ENCODE data around the gene SCNN1B. TPM values are rescaled to one million over a fixed set of nuclear protein-coding genes. Genes with fewer than 3 reads are reported as not detected.

The SCNN1B gene
- total and polyA plus RNA-seq, 2 of the 13 experiments (the other 11 are each of a cell fraction or from before 2014, with no cell fraction given), result not detected

DNA sequence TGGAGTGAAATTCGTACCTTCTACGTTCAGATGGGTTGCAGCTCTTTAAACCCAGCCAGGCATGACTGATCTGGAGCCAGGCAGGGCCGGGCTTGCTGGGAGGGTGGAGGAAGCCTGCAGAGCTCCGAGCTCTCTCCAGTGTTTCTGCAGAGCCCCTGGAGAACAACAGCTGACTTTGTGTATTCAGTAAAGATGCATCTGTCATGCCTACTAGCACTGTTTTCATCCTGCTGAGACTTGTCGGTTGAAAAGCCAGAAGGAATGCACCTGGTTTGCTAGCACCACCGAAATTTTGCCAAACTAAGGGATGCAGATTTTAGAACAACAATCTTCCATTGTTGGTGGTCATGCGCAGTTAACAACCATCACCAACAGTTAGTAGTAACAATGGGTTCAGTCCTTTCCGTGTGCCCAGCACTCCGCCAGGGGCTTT is 22.4 kb upstream of the SCNN1B start:
- H3K4me3 ChIP-seq (replicated peaks in 1 of 3; ENCODE audit: insufficient read depth in 1 of 3, low read depth in 2 of 3, low read length in 3 of 3), result no peak overlapping the region
- H3K36me3 ChIP-seq (replicated peaks in 1 of 2; ENCODE audit: control insufficient read depth in 1 of 2, insufficient read depth in 2 of 2, low read length in 2 of 2), result no peaks in the 10 kb centered on the region
- no peak overlapping the region for H3K27ac ChIP-seq (ENCODE audit: extremely low read length, insufficient read depth, low read length)
- intact Hi-C loops (cut with micrococcal nuclease; ENCODE audit: unreplicated experiment), result no loop called here
- ATAC-seq (peak; percentile 56), DNase-seq (ENCODE audit: low spot score) (no peak), FAIRE-seq (no peak)
- H3K9me3 ChIP-seq (ENCODE audit: low read length), result no peaks in the 10 kb centered on the region
- ChIA-PET CTCF (ENCODE audit: low intra/inter-chr PET ratio, low total read pairs) (no interaction called here), POLR2A (no interaction called here)
- 22% methylated on average over 9 of the region's 9 CpGs for WGBS (ENCODE audit: low lambda C conversion rate)
- no peak overlapping the region for H3K9ac ChIP-seq (ENCODE audit: insufficient read depth, low read depth, low read length)
- no peaks in the 10 kb centered on the region for H3K79me2 ChIP-seq (ENCODE audit: insufficient read depth, low read length)
- TF ChIP-seq, protein P1, sequence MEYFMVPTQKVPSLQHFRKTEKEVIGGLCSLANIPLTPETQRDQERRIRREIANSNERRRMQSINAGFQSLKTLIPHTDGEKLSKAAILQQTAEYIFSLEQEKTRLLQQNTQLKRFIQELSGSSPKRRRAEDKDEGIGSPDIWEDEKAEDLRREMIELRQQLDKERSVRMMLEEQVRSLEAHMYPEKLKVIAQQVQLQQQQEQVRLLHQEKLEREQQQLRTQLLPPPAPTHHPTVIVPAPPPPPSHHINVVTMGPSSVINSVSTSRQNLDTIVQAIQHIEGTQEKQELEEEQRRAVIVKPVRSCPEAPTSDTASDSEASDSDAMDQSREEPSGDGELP (IDR thresholded peaks at IDR 0.05; ENCODE audit: borderline replicate concordance, low read depth), result 0 out of 2 replicates have a peak, but pooled peaks have one; percentile 14
- no peak for TF ChIP-seq ZNF101 (CRISPR knock-in tag; IDR thresholded peaks at IDR 0.05; ENCODE audit: borderline replicate concordance, low read depth)
- peaks cover 3 to 5% of the 10 kb centered on the region in 2 experiments; a peak in 3 of 5 replicates for H3K27me3 ChIP-seq (ENCODE audit: control insufficient read depth in 1 of 2, insufficient read depth in 2 of 2, low read length in 2 of 2)
- no TSS peak for BruUV-seq (replicated peaks)
- H3K4me1 ChIP-seq (ENCODE audit: insufficient read depth, low read length), result 0 out of 2 replicates have a peak, but pooled peaks cover under 1% of the 10 kb centered on the region
- no peaks in the 10 kb centered on the region for H4K20me1 ChIP-seq (ENCODE audit: insufficient read depth, low read length)
- in situ Hi-C loops (cut with HindIII; ENCODE audit: extremely low pct_ligation_motif_present, low pct_unique_long_range_greater_than_20kb), result no loop called here
- H2AFZ ChIP-seq (ENCODE audit: low read length), result no peak overlapping the region
- H3K4me2 ChIP-seq (ENCODE audit: low read depth, low read length), result no peak overlapping the region

DNA sequence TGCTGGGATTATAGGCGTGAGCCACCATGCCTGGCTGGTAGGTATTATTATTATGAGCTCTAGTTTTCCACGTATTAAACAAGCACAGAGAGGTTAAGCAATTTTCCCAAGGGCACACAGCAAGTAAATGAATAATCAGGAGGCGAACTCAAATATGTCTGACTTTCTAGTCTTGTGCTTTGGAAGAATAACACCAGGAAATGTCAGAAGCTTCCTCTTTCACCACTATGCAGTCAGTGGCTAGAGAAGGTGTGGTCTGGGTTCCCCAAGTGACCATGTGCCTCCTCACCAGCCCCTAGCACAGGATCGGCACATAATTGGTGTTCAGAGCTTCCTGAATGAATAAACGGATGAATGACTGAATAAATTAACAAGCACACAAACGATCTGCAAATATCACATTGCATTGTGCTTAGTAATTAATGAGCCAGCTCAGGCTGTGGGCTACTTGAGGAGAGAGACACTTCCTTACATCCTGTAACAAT is 21.6 kb upstream of the SCNN1B start:
- in situ Hi-C loops (cut with HindIII; ENCODE audit: extremely low pct_ligation_motif_present, low pct_unique_long_range_greater_than_20kb), result no loop called here
- Histone ChIP-seq H3K27me3 (ENCODE audit: control insufficient read depth in 1 of 2, insufficient read depth in 2 of 2, low read length in 2 of 2) (peaks cover 3 to 5% of the 10 kb centered on the region in 2 experiments; a peak in 3 of 5 replicates), H4K20me1 (ENCODE audit: insufficient read depth, low read length) (no peaks in the 10 kb centered on the region), H3K4me1 (ENCODE audit: insufficient read depth, low read length) (no peaks in the 10 kb centered on the region), H3K79me2 (ENCODE audit: insufficient read depth, low read length) (no peaks in the 10 kb centered on the region), H3K4me3 (replicated peaks in 1 of 3; ENCODE audit: insufficient read depth in 1 of 3, low read depth in 2 of 3, low read length in 3 of 3) (no peak overlapping the region), H3K27ac (ENCODE audit: extremely low read length, insufficient read depth, low read length) (no peak overlapping the region), H2AFZ (ENCODE audit: low read length) (no peak overlapping the region), H3K36me3 (replicated peaks in 1 of 2; ENCODE audit: control insufficient read depth in 1 of 2, insufficient read depth in 2 of 2, low read length in 2 of 2) (no peaks in the 10 kb centered on the region), H3K9me3 (ENCODE audit: low read length) (no peaks in the 10 kb centered on the region), H3K9ac (ENCODE audit: insufficient read depth, low read depth, low read length) (no peak overlapping the region), H3K4me2 (ENCODE audit: low read depth, low read length) (no peak overlapping the region)
- 12% methylated on average over 6 of the region's 6 CpGs for WGBS (ENCODE audit: low lambda C conversion rate)
- DNase-seq (ENCODE audit: low spot score) (no peak), ATAC-seq (no peak), FAIRE-seq (no peak)
- no TSS peak for BruUV-seq (replicated peaks)
- intact Hi-C loops (cut with micrococcal nuclease; ENCODE audit: unreplicated experiment), result no loop called here
- TF ChIP-seq ZFY (CRISPR knock-in tag; IDR thresholded peaks at IDR 0.05) (no peak), ZNF788 (CRISPR knock-in tag; IDR thresholded peaks at IDR 0.05; ENCODE audit: borderline replicate concordance) (no peak), ZNF136 (CRISPR knock-in tag; IDR thresholded peaks at IDR 0.05; ENCODE audit: low read depth) (no peak), ZNF768 (CRISPR knock-in tag; IDR thresholded peaks at IDR 0.05) (peak; percentile 85; the same call in 1 of the 2 replicates), RFX1 (IDR thresholded peaks at IDR 0.05) (no peak)
- TF ChIP-seq, protein P2, sequence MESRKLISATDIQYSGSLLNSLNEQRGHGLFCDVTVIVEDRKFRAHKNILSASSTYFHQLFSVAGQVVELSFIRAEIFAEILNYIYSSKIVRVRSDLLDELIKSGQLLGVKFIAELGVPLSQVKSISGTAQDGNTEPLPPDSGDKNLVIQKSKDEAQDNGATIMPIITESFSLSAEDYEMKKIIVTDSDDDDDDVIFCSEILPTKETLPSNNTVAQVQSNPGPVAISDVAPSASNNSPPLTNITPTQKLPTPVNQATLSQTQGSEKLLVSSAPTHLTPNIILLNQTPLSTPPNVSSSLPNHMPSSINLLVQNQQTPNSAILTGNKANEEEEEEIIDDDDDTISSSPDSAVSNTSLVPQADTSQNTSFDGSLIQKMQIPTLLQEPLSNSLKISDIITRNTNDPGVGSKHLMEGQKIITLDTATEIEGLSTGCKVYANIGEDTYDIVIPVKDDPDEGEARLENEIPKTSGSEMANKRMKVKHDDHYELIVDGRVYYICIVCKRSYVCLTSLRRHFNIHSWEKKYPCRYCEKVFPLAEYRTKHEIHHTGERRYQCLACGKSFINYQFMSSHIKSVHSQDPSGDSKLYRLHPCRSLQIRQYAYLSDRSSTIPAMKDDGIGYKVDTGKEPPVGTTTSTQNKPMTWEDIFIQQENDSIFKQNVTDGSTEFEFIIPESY (CRISPR knock-in tag; IDR thresholded peaks at IDR 0.05), result no peak
- TF ChIP-seq, protein P3, sequence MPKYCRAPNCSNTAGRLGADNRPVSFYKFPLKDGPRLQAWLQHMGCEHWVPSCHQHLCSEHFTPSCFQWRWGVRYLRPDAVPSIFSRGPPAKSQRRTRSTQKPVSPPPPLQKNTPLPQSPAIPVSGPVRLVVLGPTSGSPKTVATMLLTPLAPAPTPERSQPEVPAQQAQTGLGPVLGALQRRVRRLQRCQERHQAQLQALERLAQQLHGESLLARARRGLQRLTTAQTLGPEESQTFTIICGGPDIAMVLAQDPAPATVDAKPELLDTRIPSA (CRISPR knock-in tag; IDR thresholded peaks at IDR 0.05; ENCODE audit: borderline replicate concordance), result no peak
- ChIA-PET POLR2A (no interaction called here), CTCF (ENCODE audit: low intra/inter-chr PET ratio, low total read pairs) (no interaction called here)

Measured in HepG2 (cell line).